Measurements from ENCODE around the gene OSBPL1A.

GRCh38 chr18:24138409-24138788 is 259.2 kb downstream of the OSBPL1A start:
- no peak for TF ChIP-seq EZH2 (IDR thresholded peaks at IDR 0.05; ENCODE audit: low read depth)
- TF ChIP-seq CTCF (conservative IDR thresholded peaks at IDR 0.05), result no peak

All from PC-9 (cell line).